Keratinocyte (primary cell): ENCODE data around the gene CNOT6. TPM values are rescaled to one million over a fixed set of nuclear protein-coding genes. Genes with fewer than 3 reads are reported as not detected.
"Not testable (repeated sequence)": the region's sequence is repeated elsewhere in the genome, so short reads cannot be mapped to it uniquely, and the experiment has no call there.

Source experiments
- DNase-seq: peaks from one replicate; pipeline ENCODE4 v3.0.0-alpha.2; 2011; ENCODE audit warnings: low read depth, missing footprints, low spot score
- FAIRE-seq: peaks from 2 replicates; lab custom pipeline; 2011; peaks lifted over from hg19 to GRCh38; lab: Jason Lieb, UNC
- H2AFZ ChIP-seq: 2 replicates; pipeline ENCODE4 v1.6.0; 2012; ENCODE audit warnings: low read length, control low read depth, inconsistent platforms; ENCODE audit not compliant: control insufficient read depth
- H3K27ac ChIP-seq: 2 replicates; pipeline ENCODE4 v1.5.1; 2011; ENCODE audit warnings: low read length; ENCODE audit not compliant: control insufficient read depth, insufficient read depth
- H3K27me3 ChIP-seq: 3 replicates; pipeline ENCODE4 v1.6.0; 2011; ENCODE audit warnings: low read length; ENCODE audit not compliant: control insufficient read depth, insufficient read depth; ENCODE audit errors: extremely low read depth
- H3K36me3 ChIP-seq, 2 experiments: 2 replicates in 1 of 2; 3 replicates in 1 of 2; pipeline ENCODE4 v1.5.1; 2011; ENCODE audit warnings: low read length in 2 of 2, mild to moderate bottlenecking in 1 of 2; ENCODE audit not compliant: control insufficient read depth in 2 of 2, insufficient read depth in 2 of 2; ENCODE audit errors: extremely low read depth in 1 of 2
- H3K4me1 ChIP-seq: 3 replicates; pipeline ENCODE4 v1.5.1; 2011; ENCODE audit warnings: low read length; ENCODE audit not compliant: control insufficient read depth, insufficient read depth; ENCODE audit errors: extremely low read depth
- H3K4me2 ChIP-seq: 3 replicates; pipeline ENCODE4 v1.6.0; 2011; ENCODE audit warnings: low read depth, low read length; ENCODE audit not compliant: control insufficient read depth, insufficient read depth; ENCODE audit errors: extremely low read depth
- H3K4me3 ChIP-seq, 3 experiments: fragments of 200-600 bp in 1 of 3; sonication (generic) in 1 of 3; 2 replicates in 2 of 3; 3 replicates in 1 of 3; pipeline ENCODE4 v1.5.1; 2011 to 2016; ENCODE audit warnings: low read length in 3 of 3, mild to moderate bottlenecking in 3 of 3, control low read depth in 2 of 3, inconsistent platforms in 1 of 3, low read depth in 1 of 3, mixed read lengths in 1 of 3, mixed run types in 1 of 3, moderate library complexity in 1 of 3; ENCODE audit not compliant: control insufficient read depth in 2 of 3, insufficient read depth in 2 of 3; ENCODE audit errors: extremely low read depth in 1 of 3
- H3K79me2 ChIP-seq: 2 replicates; pipeline ENCODE4 v1.6.0; 2012; ENCODE audit warnings: low read length; ENCODE audit not compliant: control insufficient read depth, insufficient read depth
- H3K9ac ChIP-seq: 3 replicates; pipeline ENCODE4 v1.6.0; 2011; ENCODE audit warnings: low read length; ENCODE audit not compliant: control insufficient read depth, insufficient read depth; ENCODE audit errors: extremely low read depth
- H3K9me1 ChIP-seq: 3 replicates; pipeline ENCODE4 v1.6.0; 2011; ENCODE audit warnings: low read length; ENCODE audit not compliant: control insufficient read depth, insufficient read depth; ENCODE audit errors: extremely low read depth
- H3K9me3 ChIP-seq: 2 replicates; pipeline ENCODE4 v1.5.1; 2012; ENCODE audit warnings: low read depth, low read length; ENCODE audit not compliant: control insufficient read depth
- H4K20me1 ChIP-seq: 3 replicates; pipeline ENCODE4 v1.6.0; 2011; ENCODE audit warnings: low read length; ENCODE audit not compliant: control insufficient read depth, insufficient read depth; ENCODE audit errors: extremely low read depth
- CTCF ChIP-seq, 3 experiments: IDR thresholded peaks in 1 of 3; conservative IDR thresholded peaks in 1 of 3; optimal IDR thresholded peaks in 1 of 3; 2 replicates in 2 of 3; 3 replicates in 1 of 3; pipeline versions ENCODE3 to v1.5.1; 2011; ENCODE audit warnings: low read length in 3 of 3, mild to moderate bottlenecking in 3 of 3, moderate library complexity in 2 of 3, control low read depth in 1 of 3, inconsistent platforms in 1 of 3; ENCODE audit not compliant: insufficient read depth in 2 of 3; ENCODE audit errors: extremely low read depth in 1 of 3
- EZH2 ChIP-seq: IDR thresholded peaks from one replicate; pipeline ENCODE4 v1.6.1; 2012; ENCODE audit warnings: inconsistent platforms, mild to moderate bottlenecking, low read length, moderate library complexity
- dilution Hi-C: fragments of 300-500 bp; cut with MboI; formaldehyde crosslinking; loops from one replicate; pipeline ENCODE4 v1.7.0; 2020; ENCODE audit warnings: low sequenced_read_pairs; ENCODE audit not compliant: extremely low pct_ligation_motif_present
- polyA plus RNA-seq, 5 experiments: library from polyadenylated mRNA; depleted of rRNA in 3 of 5; stranded (reverse) in 3 of 5; stranded (forward) in 1 of 5; unstranded in 1 of 5; fragments of >200 nt; gene quantifications; 1 replicate in 1 of 5; 2 replicates in 3 of 5; 3 replicates in 1 of 5; pipeline versions ENCODE4 v1.2.1 to v1.2.3, GENCODE V29; 2011 to 2012; ENCODE audit warnings: missing spikeins in 2 of 5, low read depth in 1 of 5, low replicate concordance in 1 of 5

The CNOT6 gene
- polyA plus RNA-seq, 1 donor (not counting 4 experiments of a cell fraction or from before 2014, with no cell fraction given) = 29.7 TPM

- H3K9me1 ChIP-seq, H3K4me2 ChIP-seq, DNase-seq, H4K20me1 ChIP-seq, dilution Hi-C loops, H2AFZ ChIP-seq, H3K27me3 ChIP-seq, H3K9ac ChIP-seq, H3K4me1 ChIP-seq, H3K4me3 ChIP-seq, H3K79me2 ChIP-seq, FAIRE-seq, H3K9me3 ChIP-seq, H3K36me3 ChIP-seq, H3K27ac ChIP-seq: not testable (repeated sequence)
Measured at GRCh38 chr5:180459674-180460142, 34.5 kb upstream of the CNOT6 start.

GRCh38 chr5:180460834-180461233 lies 33.3 kb upstream of the CNOT6 start:
- no peak for TF ChIP-seq EZH2
- TF ChIP-seq CTCF (optimal IDR thresholded peaks at IDR 0.05 in 1 of 3, IDR thresholded peaks at IDR 0.05 in 1 of 3, conservative IDR thresholded peaks at IDR 0.05 in 1 of 3; ENCODE audit: extremely low read depth in 1 of 3, insufficient read depth in 2 of 3, low read length in 3 of 3) = no peak
- FAIRE-seq = no peak
- Histone ChIP-seq H3K36me3 (no peaks in the 10 kb centered on the region), H3K4me2 (no peak overlapping the region), H3K27ac (no peak overlapping the region), H3K9me1 (no peaks in the 10 kb centered on the region), H3K79me2 (no peaks in the 10 kb centered on the region), H2AFZ (no peak overlapping the region), H3K9me3 (no peaks in the 10 kb centered on the region), H3K4me3 (no peak overlapping the region), H4K20me1 (no peaks in the 10 kb centered on the region), H3K9ac (no peak overlapping the region), H3K27me3 (no peaks in the 10 kb centered on the region), H3K4me1 (no peaks in the 10 kb centered on the region)
- dilution Hi-C loops = no loop called here
- DNase-seq = no peak

- Histone ChIP-seq H3K4me2 (no peak overlapping the region), H3K4me3 (no peak overlapping the region), H3K4me1 (no peaks in the 10 kb centered on the region), H3K27me3 (no peaks in the 10 kb centered on the region), H2AFZ (no peak overlapping the region), H3K79me2 (no peaks in the 10 kb centered on the region), H3K27ac (no peak overlapping the region), H3K9me3 (no peaks in the 10 kb centered on the region), H3K36me3 (no peaks in the 10 kb centered on the region), H3K9me1 (no peaks in the 10 kb centered on the region), H4K20me1 (no peaks in the 10 kb centered on the region), H3K9ac (no peak overlapping the region)
- dilution Hi-C loops = no loop called here
- FAIRE-seq (no peak), DNase-seq (no peak)
- TF ChIP-seq CTCF (optimal IDR thresholded peaks at IDR 0.05 in 1 of 3, IDR thresholded peaks at IDR 0.05 in 1 of 3, conservative IDR thresholded peaks at IDR 0.05 in 1 of 3; ENCODE audit: extremely low read depth in 1 of 3, insufficient read depth in 2 of 3, low read length in 3 of 3) (no peak), EZH2 (no peak)
Measured at GRCh38 chr5:180461303-180461702, 32.9 kb upstream of the CNOT6 start.
